Tibial nerve (tissue), 4 donors: Measurements from ENCODE around the gene CAPN12.

Experiments
- CTCF ChIP-seq, 5 experiments: fragments of 200-600 bp in 3 of 5; fragments of 450-650 bp in 2 of 5; sonication (generic) in 3 of 5; IDR thresholded peaks; one replicate each; pipeline ENCODE4 v1.5.1; 2016 to 2019; ENCODE audit warnings: antibody characterized with exemption in 5 of 5, mild to moderate bottlenecking in 3 of 5, moderate library complexity in 2 of 5
- EP300 ChIP-seq, 2 donors: sonication (generic); formaldehyde crosslinking; IDR thresholded peaks; one replicate each; pipeline ENCODE4 v1.6.1; 2017; ENCODE audit warnings: antibody characterized with exemption in 2 of 2, mild to moderate bottlenecking in 1 of 2
- POLR2A ChIP-seq, 2 donors: fragments of 450-650 bp; IDR thresholded peaks; one replicate each; pipeline ENCODE4 v1.6.1; 2017; ENCODE audit warnings: antibody characterized with exemption in 2 of 2, mild to moderate bottlenecking in 2 of 2, moderate library complexity in 2 of 2

DNA sequence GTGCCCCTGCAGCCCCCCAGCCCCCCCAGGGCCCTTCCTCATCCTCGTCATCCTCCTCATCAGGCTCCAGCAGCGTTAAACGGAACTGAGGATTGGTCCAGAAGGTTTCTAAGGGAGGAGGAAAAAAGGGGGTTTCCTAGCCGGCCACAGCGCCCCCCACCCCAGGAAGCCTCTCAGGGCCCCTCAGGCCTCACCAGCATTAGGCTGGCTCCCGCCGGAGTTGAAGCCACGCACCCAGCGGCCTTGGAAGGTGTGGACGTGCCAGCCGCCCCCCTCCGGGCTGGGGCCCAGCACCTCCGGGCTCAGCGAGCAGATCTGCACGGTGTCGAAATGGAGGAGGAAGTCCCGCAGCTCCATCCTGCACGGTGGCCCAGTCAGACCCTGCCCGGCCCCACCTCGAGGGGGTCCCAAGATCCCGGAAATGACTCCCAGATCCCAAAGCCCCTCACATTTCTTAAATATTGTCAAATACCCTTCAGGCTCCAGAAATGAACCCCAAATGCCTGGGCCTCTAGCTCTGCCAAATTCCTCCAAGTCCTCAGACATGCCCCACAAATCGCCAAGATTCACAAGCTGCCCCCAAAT lies 6.9 kb downstream of the CAPN12 start:
- TF ChIP-seq CTCF (IDR thresholded peaks at IDR 0.05) (no peak), POLR2A (IDR thresholded peaks at IDR 0.05) (no peak), EP300 (IDR thresholded peaks at IDR 0.05) (no peak)
